Epidermal melanocyte (primary cell): Measurements from ENCODE around the gene TNFAIP2.

Source experiments
- DNase-seq: peaks from one replicate; pipeline ENCODE4 v3.0.0; 2011; ENCODE audit warnings: low spot score; ENCODE audit not compliant: insufficient read length

TNFAIP2 gene

GRCh38 chr14:103185051-103186029 is 62.1 kb downstream of the TNFAIP2 start:
- peak; percentile 37 for DNase-seq

- DNase-seq: no peak
Observed at GRCh38 chr14:103186241-103186822, 63.1 kb downstream of the TNFAIP2 start.
